GM23248 (cell line): ENCODE results near the gene MEIS2.

Experiments used
- EZH2 ChIP-seq: fragments of 200-600 bp; sonication (generic); IDR thresholded peaks from 2 replicates; pipeline ENCODE4 v1.6.1; 2018; ENCODE audit warnings: antibody characterized with exemption, mild to moderate bottlenecking; ENCODE audit not compliant: insufficient read depth, poor library complexity, severe bottlenecking
- EZH2phosphoT487 ChIP-seq: fragments of 200-600 bp; sonication (generic); IDR thresholded peaks from 2 replicates; pipeline ENCODE4 v1.6.1; 2018; ENCODE audit warnings: antibody characterized with exemption, moderate library complexity, mild to moderate bottlenecking, low read depth; ENCODE audit not compliant: insufficient read depth

- TF ChIP-seq EZH2 (no peak), EZH2phosphoT487 (no peak)
Measured at GRCh38 chr15:36925653-36926426, 174.5 kb downstream of the MEIS2 start.
